PC-3 (cell line): ENCODE data around the gene TERB1. TPM values are rescaled to one million over a fixed set of nuclear protein-coding genes. Genes with fewer than 3 reads are reported as not detected.

Experiments
- ATAC-seq: fragments of 200-7000 bp; cut with Tn5 transposase; 2 replicates; pipeline ENCODE4 v1.9.1; 2020; ENCODE audit warnings: mild to moderate bottlenecking, moderate library complexity
- BruUV-seq: library from RNA; stranded (reverse); fragments of 400-500 nt; replicated peaks from 2 replicates; lab custom pipeline; 2021; lab: Mats Ljungman, UMichigan
- CTCF ChIA-PET: fragments of 300-600 bp; sonication (Branson Sonifier 250); formaldehyde crosslinking; loops from one replicate; lab custom pipeline; 2022; ENCODE audit warnings: antibody characterized with exemption; lab: Charles Lee
- POLR2A ChIA-PET: fragments of 300-600 bp; sonication (Branson Sonifier 250); formaldehyde crosslinking; loops from one replicate; lab custom pipeline; 2022; ENCODE audit warnings: antibody characterized with exemption; ENCODE audit not compliant: unreplicated experiment; lab: Charles Lee
- DNase-seq: peaks from one replicate; pipeline ENCODE4 v3.0.0-alpha.2; 2015
- H2AFZ ChIP-seq: fragments of 300-600 bp; sonication (generic); 2 replicates; pipeline ENCODE4 v1.6.0; 2016; ENCODE audit warnings: antibody characterized with exemption, low read length
- H3F3A ChIP-seq: fragments of 300-600 bp; sonication (generic); one replicate; pipeline ENCODE4 v1.6.0; 2017; ENCODE audit warnings: antibody characterized with exemption, low read length, control low read depth, mild to moderate bottlenecking; ENCODE audit not compliant: unreplicated experiment
- H3K27ac ChIP-seq: fragments of 300-600 bp; sonication (generic); 2 replicates; pipeline ENCODE4 v1.5.1; 2016; ENCODE audit warnings: mild to moderate bottlenecking, low read length
- H3K27me3 ChIP-seq: fragments of 300-600 bp; sonication (generic); 2 replicates; pipeline ENCODE4 v1.6.1; 2016; ENCODE audit warnings: low read length, mixed read lengths
- H3K36me3 ChIP-seq: fragments of 300-600 bp; sonication (generic); 2 replicates; pipeline ENCODE4 v1.6.1; 2016; ENCODE audit warnings: low read depth, mixed run types, low read length, mixed read lengths
- H3K4me1 ChIP-seq: fragments of 300-600 bp; sonication (generic); 2 replicates; pipeline ENCODE4 v1.5.1; 2016; ENCODE audit warnings: low read length; ENCODE audit not compliant: insufficient read depth
- H3K4me2 ChIP-seq: fragments of 300-600 bp; sonication (generic); 2 replicates; pipeline ENCODE4 v1.6.0; 2016; ENCODE audit warnings: low read length
- H3K4me3 ChIP-seq: fragments of 300-600 bp; sonication (generic); 2 replicates; pipeline ENCODE4 v1.5.1; 2016; ENCODE audit warnings: mild to moderate bottlenecking, low read length, mixed read lengths
- H3K79me2 ChIP-seq: fragments of 300-600 bp; sonication (generic); 2 replicates; pipeline ENCODE4 v1.6.1; 2017; ENCODE audit warnings: low read length, mixed read lengths
- H3K9ac ChIP-seq: fragments of 300-600 bp; sonication (generic); 2 replicates; pipeline ENCODE4 v1.6.0; 2016; ENCODE audit warnings: mild to moderate bottlenecking, low read length
- H3K9me2 ChIP-seq: fragments of 300-600 bp; sonication (generic); replicated peaks from 2 replicates; pipeline ENCODE4 v1.6.1; 2016; ENCODE audit warnings: mixed run types, low read length, mixed read lengths
- H3K9me3 ChIP-seq: fragments of 300-600 bp; sonication (generic); 2 replicates; pipeline ENCODE4 v1.6.1; 2016; ENCODE audit warnings: low read length, mixed read lengths
- H4K20me1 ChIP-seq: fragments of 300-600 bp; sonication (generic); 2 replicates; pipeline ENCODE4 v1.6.1; 2016; ENCODE audit warnings: low read length, mixed read lengths
- CTCF ChIP-seq: fragments of 300-600 bp; sonication (generic); conservative IDR thresholded peaks from 2 replicates; pipeline ENCODE4 v1.5.1; 2017; ENCODE audit warnings: antibody characterized with exemption, low read depth, mild to moderate bottlenecking, low read length
- EZH2 ChIP-seq: fragments of 300-600 bp; sonication (generic); IDR thresholded peaks from one replicate; pipeline ENCODE4 v1.6.1; 2017; ENCODE audit warnings: antibody characterized with exemption, mild to moderate bottlenecking, low read length; ENCODE audit not compliant: unreplicated experiment
- EZH2phosphoT487 ChIP-seq: fragments of 300-600 bp; sonication (generic); IDR thresholded peaks from 2 replicates; pipeline ENCODE4 v1.6.1; 2018; ENCODE audit warnings: mild to moderate bottlenecking, antibody characterized with exemption, low read length, borderline replicate concordance
- intact Hi-C: fragments of 100-400 bp; cut with micrococcal nuclease; formaldehyde crosslinking; loops from 2 replicates; pipeline ENCODE4 v1.9.0; 2023
- total RNA-seq: library from RNA; depleted of rRNA; stranded (reverse); fragments of >200 nt; gene quantifications from 2 replicates; pipeline ENCODE4 v1.2.3, GENCODE V29; 2014

Gene TERB1
- total RNA-seq, 1 experiment from 2014 or later: not detected

- Histone ChIP-seq H4K20me1 (peaks cover 18% of the 10 kb centered on the region), H3K4me1 (peaks cover 20% of the 10 kb centered on the region), H3K27me3 (no peaks in the 10 kb centered on the region), H3K9me2 (no peaks in the 10 kb centered on the region), H3K27ac (no peak overlapping the region), H3K4me3 (peak overlapping the region; percentile 99), H2AFZ (peak overlapping the region; percentile 97), H3F3A (no peaks in the 10 kb centered on the region), H3K36me3 (peaks cover 14% of the 10 kb centered on the region), H3K4me2 (peak overlapping the region; percentile 89), H3K9me3 (no peaks in the 10 kb centered on the region), H3K9ac (peak overlapping the region; percentile 98; the same call in 1 of the 2 replicates), H3K79me2 (peaks cover 44% of the 10 kb centered on the region)
- intact Hi-C loops: loop anchor here (10.0 kb wide), 1 partner anchor 113 kb away; no protein-coding TSS in a partner anchor
- ChIA-PET POLR2A (no interaction called here), CTCF (interaction anchor here (0.7 to 1.1 kb wide), 3 partner anchors 10 to 143 kb away, joined by 3 to 4 read pairs (median 4); no protein-coding TSS in a partner anchor)
- no peak for DNase-seq
- TF ChIP-seq EZH2 (no peak), EZH2phosphoT487 (no peak), CTCF (peak; percentile 3; the same call in 1 of the 2 replicates)
- no peak for ATAC-seq
- TSS peak; percentile 82 for BruUV-seq
Measured at GRCh38 chr16:66751992-66752322, 49.4 kb downstream of the TERB1 start.

GRCh38 chr16:66751303-66751991 is 49.9 kb downstream of the TERB1 start, which contains the start of gene DYNC1LI2:
Gene DYNC1LI2, minus strand, starts transcription at chr16:66751609. Its CDS starts 18 bp downstream, at chr16:66751591.
- Histone ChIP-seq H3K4me2 (peak within 1 kb of the TSS; percentile 94), H3K4me1 (peaks cover 20% of the 10 kb centered on the region), H3K36me3 (peaks cover 18% of the 10 kb centered on the region), H4K20me1 (peaks cover 18% of the 10 kb centered on the region), H3K27ac (peak within 1 kb of the TSS; percentile 40; the same call in 1 of the 2 replicates), H3K9me2 (no peaks in the 10 kb centered on the region), H3K4me3 (peak within 1 kb of the TSS; percentile 99), H3K9ac (peak within 1 kb of the TSS; percentile 98), H3F3A (no peaks in the 10 kb centered on the region), H3K27me3 (no peaks in the 10 kb centered on the region), H3K79me2 (peaks cover 49% of the 10 kb centered on the region), H2AFZ (peak within 1 kb of the TSS; percentile 97), H3K9me3 (no peaks in the 10 kb centered on the region)
- no TSS peak for BruUV-seq
- intact Hi-C loops: loop anchor here (10.0 kb wide), 1 partner anchor 113 kb away; no protein-coding TSS in a partner anchor
- TF ChIP-seq EZH2phosphoT487 (no peak), CTCF (peak; percentile 58), EZH2 (no peak)
- ATAC-seq (peak; percentile 89), DNase-seq (peak; percentile 74)
- ChIA-PET CTCF (interaction anchor here (0.7 to 1.1 kb wide), 3 partner anchors 10 to 143 kb away, joined by 3 to 4 read pairs (median 4); no protein-coding TSS in a partner anchor), POLR2A (interaction anchor here (0.6 kb wide), 1 partner anchor 10 kb away, joined by 16 read pairs; no protein-coding TSS in a partner anchor)

- no peak for DNase-seq
- intact Hi-C loops: loop anchor here (10.0 kb wide), 1 partner anchor 114 kb away; no protein-coding TSS in a partner anchor
- no peaks in the 10 kb centered on the region for H3K9me3 ChIP-seq
- peak overlapping the region; percentile 40; the same call in 1 of the 2 replicates for H3K27ac ChIP-seq
- TF ChIP-seq CTCF (no peak), EZH2 (no peak), EZH2phosphoT487 (no peak)
- peak overlapping the region; percentile 98 for H3K9ac ChIP-seq
- H4K20me1 ChIP-seq: peaks cover 18% of the 10 kb centered on the region
- ATAC-seq: peak; percentile 35
- peaks cover 18% of the 10 kb centered on the region for H3K36me3 ChIP-seq
- H3K9me2 ChIP-seq: no peaks in the 10 kb centered on the region
- no peaks in the 10 kb centered on the region for H3F3A ChIP-seq
- H3K4me3 ChIP-seq: peak overlapping the region; percentile 99
- H3K4me1 ChIP-seq: peaks cover 20% of the 10 kb centered on the region
- peak overlapping the region; percentile 94 for H3K4me2 ChIP-seq
- no TSS peak for BruUV-seq
- peaks cover 54% of the 10 kb centered on the region for H3K79me2 ChIP-seq
- no peaks in the 10 kb centered on the region for H3K27me3 ChIP-seq
- H2AFZ ChIP-seq: peak overlapping the region; percentile 75
- ChIA-PET POLR2A (interaction anchor here (0.6 kb wide), 1 partner anchor 10 kb away, joined by 16 read pairs; no protein-coding TSS in a partner anchor), CTCF (interaction anchor here (1.0 kb wide), 1 partner anchor 15 kb away, joined by 3 read pairs; no protein-coding TSS in a partner anchor)
Measured at GRCh38 chr16:66751053-66751302, 50.4 kb downstream of the TERB1 start.
